Activated CD8-positive, alpha-beta T cell treated with anti-CD3 and anti-CD28 coated beads, Interleukin-2, amount 10 ng/mL, durations not matched to agents 7 days and 5 days (primary cell): ENCODE data around the gene ADAMTS17. TPM values are rescaled to one million over a fixed set of nuclear protein-coding genes. Genes with fewer than 3 reads are reported as not detected.

Experiments used
- ATAC-seq: fragments of 150-1000 bp; cut with Tn5 transposase; one replicate; pipeline ENCODE4 v1.10.0; 2021; ENCODE audit warnings: moderate library complexity
- CTCF ChIA-PET: fragments of 350-600 bp; sonication (Branson Sonifier 250); formaldehyde crosslinking; loops from one replicate; lab custom pipeline; 2021; ENCODE audit warnings: antibody characterized with exemption; lab: Charles Lee
- POLR2A ChIA-PET: fragments of 350-600 bp; sonication (Branson Sonifier 250); formaldehyde crosslinking; loops from one replicate; lab custom pipeline; 2021; ENCODE audit warnings: antibody characterized with exemption; lab: Charles Lee
- DNase-seq: peaks from one replicate; pipeline ENCODE4 v3.0.0-alpha.2; 2020
- H3K27ac Mint-ChIP-seq: one replicate; pipeline ENCODE4 v1.8.0; 2021; ENCODE audit warnings: mild to moderate bottlenecking, mixed read lengths
- H3K27me3 Mint-ChIP-seq: one replicate; pipeline ENCODE4 v1.8.0; 2021; ENCODE audit warnings: low read depth, mixed read lengths
- H3K36me3 Mint-ChIP-seq: one replicate; pipeline ENCODE4 v1.8.0; 2021; ENCODE audit warnings: low read depth, mixed read lengths
- H3K4me1 Mint-ChIP-seq: one replicate; pipeline ENCODE4 v1.8.0; 2021; ENCODE audit warnings: low read depth, mixed read lengths
- H3K4me3 Mint-ChIP-seq: one replicate; pipeline ENCODE4 v1.8.0; 2021; ENCODE audit warnings: mild to moderate bottlenecking, mixed read lengths
- H3K9me3 Mint-ChIP-seq: one replicate; pipeline ENCODE4 v1.8.0; 2022; ENCODE audit warnings: mixed read lengths; ENCODE audit not compliant: insufficient read depth
- total RNA-seq, 2 experiments: library from RNA; stranded (reverse); gene quantifications; one replicate each; pipeline ENCODE4 v1.2.3, GENCODE V29; 2021

The ADAMTS17 gene
- total RNA-seq, 2 experiments from 2014 or later: 5.1 to 6.0 TPM

- no peak overlapping the region for H3K4me3 Mint-ChIP-seq
- H3K9me3 Mint-ChIP-seq: no peaks in the 10 kb centered on the region
- DNase-seq (no peak), ATAC-seq (no peak)
- peaks cover 6% of the 10 kb centered on the region for H3K27me3 Mint-ChIP-seq
- POLR2A ChIA-PET: no interaction called here
- H3K36me3 Mint-ChIP-seq: no peaks in the 10 kb centered on the region
- CTCF ChIA-PET: no interaction called here
- no peak overlapping the region for H3K27ac Mint-ChIP-seq
- no peaks in the 10 kb centered on the region for H3K4me1 Mint-ChIP-seq
Observed at GRCh38 chr15:100264994-100265640, 76.7 kb downstream of the ADAMTS17 start.

GRCh38 chr15:100263721-100264455, 77.9 kb downstream of the ADAMTS17 start:
- DNase-seq (no peak), ATAC-seq (no peak)
- ChIA-PET POLR2A (no interaction called here), CTCF (interaction anchor here (1.0 kb wide), 1 partner anchor 75 kb away, joined by 3 read pairs; no protein-coding TSS in a partner anchor)
- H3K4me1 Mint-ChIP-seq: no peaks in the 10 kb centered on the region
- H3K9me3 Mint-ChIP-seq: no peaks in the 10 kb centered on the region
- H3K27me3 Mint-ChIP-seq: peaks cover 4% of the 10 kb centered on the region
- no peaks in the 10 kb centered on the region for H3K36me3 Mint-ChIP-seq
- H3K27ac Mint-ChIP-seq: no peak overlapping the region
- no peak overlapping the region for H3K4me3 Mint-ChIP-seq

GRCh38 chr15:100263031-100263430, 78.7 kb downstream of the ADAMTS17 start:
- Mint-ChIP-seq H3K4me1 (no peaks in the 10 kb centered on the region), H3K9me3 (no peaks in the 10 kb centered on the region), H3K27me3 (no peaks in the 10 kb centered on the region), H3K4me3 (no peak overlapping the region), H3K36me3 (no peaks in the 10 kb centered on the region), H3K27ac (no peak overlapping the region)
- DNase-seq (no peak), ATAC-seq (no peak)
- ChIA-PET CTCF (no interaction called here), POLR2A (no interaction called here)

GRCh38 chr15:100261302-100262240, 80.2 kb downstream of the ADAMTS17 start:
- ChIA-PET POLR2A (no interaction called here), CTCF (no interaction called here)
- Mint-ChIP-seq H3K36me3 (no peaks in the 10 kb centered on the region), H3K4me1 (no peaks in the 10 kb centered on the region), H3K27me3 (no peaks in the 10 kb centered on the region), H3K27ac (no peak overlapping the region), H3K9me3 (no peaks in the 10 kb centered on the region), H3K4me3 (no peak overlapping the region)
- no peak for ATAC-seq
- DNase-seq: no peak

- DNase-seq (no peak), ATAC-seq (no peak)
- POLR2A ChIA-PET: no interaction called here
- H3K4me1 Mint-ChIP-seq: no peaks in the 10 kb centered on the region
- H3K36me3 Mint-ChIP-seq: no peaks in the 10 kb centered on the region
- CTCF ChIA-PET: no interaction called here
- no peaks in the 10 kb centered on the region for H3K9me3 Mint-ChIP-seq
- no peaks in the 10 kb centered on the region for H3K27me3 Mint-ChIP-seq
- no peak overlapping the region for H3K4me3 Mint-ChIP-seq
- H3K27ac Mint-ChIP-seq: no peak overlapping the region
Observed at GRCh38 chr15:100259266-100259665, 82.5 kb downstream of the ADAMTS17 start.

GRCh38 chr15:100256970-100257650, 84.7 kb downstream of the ADAMTS17 start:
- POLR2A ChIA-PET: no interaction called here
- H3K36me3 Mint-ChIP-seq: no peaks in the 10 kb centered on the region
- CTCF ChIA-PET: no interaction called here

GRCh38 chr15:100256101-100256969, 85.4 kb downstream of the ADAMTS17 start:
- Mint-ChIP-seq H3K27me3 (no peaks in the 10 kb centered on the region), H3K9me3 (no peaks in the 10 kb centered on the region), H3K36me3 (no peaks in the 10 kb centered on the region), H3K4me1 (no peaks in the 10 kb centered on the region), H3K4me3 (no peak overlapping the region), H3K27ac (no peak overlapping the region)
- DNase-seq (no peak), ATAC-seq (no peak)
- ChIA-PET CTCF (no interaction called here), POLR2A (no interaction called here)

More at GRCh38 chr15:100256970-100257650, 84.7 kb downstream of the ADAMTS17 start:
- no peaks in the 10 kb centered on the region for H3K9me3 Mint-ChIP-seq
- ATAC-seq (no peak), DNase-seq (no peak)
- no peak overlapping the region for H3K27ac Mint-ChIP-seq
- no peak overlapping the region for H3K4me3 Mint-ChIP-seq
- no peaks in the 10 kb centered on the region for H3K4me1 Mint-ChIP-seq
- H3K27me3 Mint-ChIP-seq: no peaks in the 10 kb centered on the region

GRCh38 chr15:100255644-100256043, 86.1 kb downstream of the ADAMTS17 start:
- ATAC-seq (no peak), DNase-seq (no peak)
- H3K9me3 Mint-ChIP-seq: no peaks in the 10 kb centered on the region
- no peaks in the 10 kb centered on the region for H3K4me1 Mint-ChIP-seq
- no peaks in the 10 kb centered on the region for H3K36me3 Mint-ChIP-seq
- no peaks in the 10 kb centered on the region for H3K27me3 Mint-ChIP-seq
- H3K27ac Mint-ChIP-seq: no peak overlapping the region
- ChIA-PET POLR2A (no interaction called here), CTCF (no interaction called here)
- no peak overlapping the region for H3K4me3 Mint-ChIP-seq

GRCh38 chr15:100254691-100255090, 87.1 kb downstream of the ADAMTS17 start:
- H3K4me3 Mint-ChIP-seq: no peak overlapping the region
- CTCF ChIA-PET: no interaction called here
- POLR2A ChIA-PET: no interaction called here
- H3K27me3 Mint-ChIP-seq: no peaks in the 10 kb centered on the region
- no peaks in the 10 kb centered on the region for H3K4me1 Mint-ChIP-seq
- H3K27ac Mint-ChIP-seq: no peak overlapping the region
- DNase-seq (no peak), ATAC-seq (no peak)
- H3K9me3 Mint-ChIP-seq: no peaks in the 10 kb centered on the region
- H3K36me3 Mint-ChIP-seq: no peaks in the 10 kb centered on the region

GRCh38 chr15:100254285-100254684, 87.5 kb downstream of the ADAMTS17 start:
- ATAC-seq (no peak), DNase-seq (no peak)
- POLR2A ChIA-PET: no interaction called here
- no peaks in the 10 kb centered on the region for H3K4me1 Mint-ChIP-seq
- H3K36me3 Mint-ChIP-seq: no peaks in the 10 kb centered on the region
- H3K27me3 Mint-ChIP-seq: no peaks in the 10 kb centered on the region
- CTCF ChIA-PET: no interaction called here
- no peak overlapping the region for H3K4me3 Mint-ChIP-seq
- no peak overlapping the region for H3K27ac Mint-ChIP-seq
- no peaks in the 10 kb centered on the region for H3K9me3 Mint-ChIP-seq

- Mint-ChIP-seq H3K9me3 (no peaks in the 10 kb centered on the region), H3K4me3 (no peak overlapping the region), H3K27me3 (no peaks in the 10 kb centered on the region), H3K4me1 (no peaks in the 10 kb centered on the region), H3K36me3 (no peaks in the 10 kb centered on the region), H3K27ac (no peak overlapping the region)
- ChIA-PET CTCF (no interaction called here), POLR2A (no interaction called here)
- ATAC-seq (no peak), DNase-seq (no peak)
Observed at GRCh38 chr15:100253640-100254039, 88.1 kb downstream of the ADAMTS17 start.
